HG03457 (cell line): ENCODE data around the gene ARGFX.
"Not testable (repeated sequence)": the region's sequence is repeated elsewhere in the genome, so short reads cannot be mapped to it uniquely, and the experiment has no call there.

Source experiments
- ATAC-seq: cut with Tn5 transposase; IDR thresholded peaks from one replicate; pipeline ENCODE4 v1.9.1; 2021; ENCODE audit warnings: moderate number of reproducible peaks; ENCODE audit not compliant: unreplicated experiment

Gene ARGFX

DNA sequence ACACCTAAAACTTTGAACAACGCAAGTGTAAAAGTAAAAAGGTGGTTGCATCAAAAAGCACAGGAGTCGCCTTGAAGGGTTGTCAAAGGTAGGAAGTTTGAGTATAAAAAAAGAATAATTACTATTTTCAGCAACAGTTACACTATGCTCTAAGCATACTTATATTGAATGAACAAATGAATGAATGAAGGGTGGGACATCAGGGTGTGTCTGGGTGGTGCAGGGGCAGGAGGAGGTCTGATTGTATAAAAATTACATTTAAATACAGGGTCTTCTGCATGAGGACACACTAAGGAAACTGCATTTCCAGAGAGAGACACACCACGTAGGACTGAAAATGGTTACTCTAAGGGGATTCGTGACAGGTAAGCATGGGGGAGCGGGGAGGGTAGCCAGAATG lies at the start of gene ARGFX:
Gene ARGFX (plus strand): TSS at position 301 of the 400 bp plus-strand sequence. CDS start 2,765 bp downstream, outside the sequence.
- ATAC-seq, result no peak

DNA sequence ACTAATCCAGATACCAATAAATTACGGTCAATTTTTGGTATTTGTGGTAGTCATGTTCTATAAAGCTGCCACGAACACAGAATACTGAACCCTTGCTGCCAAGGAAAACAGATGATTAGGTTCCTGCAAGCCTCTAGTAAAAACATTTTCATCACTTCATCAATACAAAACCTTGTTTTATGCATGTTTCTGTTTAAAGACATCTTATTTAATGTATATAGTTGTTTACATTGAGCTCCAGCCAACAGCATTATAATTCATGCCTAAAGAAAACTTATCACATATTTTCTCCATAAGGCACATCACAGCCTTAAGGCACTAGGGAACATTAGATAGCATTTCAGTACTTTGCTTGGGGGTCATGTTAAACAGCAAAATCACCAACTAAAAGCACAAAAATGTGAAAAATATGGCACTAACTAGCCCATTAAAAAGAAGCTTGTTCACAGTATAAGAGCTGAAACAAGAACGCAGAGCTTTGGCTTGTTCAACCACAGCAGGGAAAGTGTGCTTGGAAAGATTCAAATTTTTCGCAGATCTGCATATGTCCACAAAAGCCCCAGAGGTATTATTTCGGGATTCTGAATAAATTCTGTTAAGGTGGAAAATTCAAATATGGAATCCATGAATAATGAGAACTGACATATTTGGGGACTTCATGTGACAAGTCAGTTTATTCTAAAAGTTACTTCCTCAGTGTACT lies 49.6 kb upstream of the ARGFX start:
- ATAC-seq, result no peak

DNA sequence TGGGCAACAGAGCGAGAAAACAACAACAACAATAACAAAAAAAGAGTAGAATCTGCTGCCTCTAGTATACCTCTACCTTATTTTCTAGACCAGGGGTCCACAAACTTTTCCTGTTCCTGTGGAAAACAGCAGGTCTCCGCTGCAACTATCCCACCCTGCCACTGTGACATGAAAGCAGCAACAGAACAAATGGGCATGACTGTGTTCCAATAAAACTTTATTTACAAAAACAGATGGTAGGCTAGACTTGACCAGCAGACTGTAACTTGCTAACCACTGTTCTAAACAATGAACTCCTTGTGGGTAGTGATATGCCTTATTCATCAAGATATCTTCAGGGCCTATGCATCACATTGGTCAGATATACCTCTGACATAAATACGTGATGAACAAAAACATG lies 47.2 kb upstream of the ARGFX start:
- no peak for ATAC-seq

DNA sequence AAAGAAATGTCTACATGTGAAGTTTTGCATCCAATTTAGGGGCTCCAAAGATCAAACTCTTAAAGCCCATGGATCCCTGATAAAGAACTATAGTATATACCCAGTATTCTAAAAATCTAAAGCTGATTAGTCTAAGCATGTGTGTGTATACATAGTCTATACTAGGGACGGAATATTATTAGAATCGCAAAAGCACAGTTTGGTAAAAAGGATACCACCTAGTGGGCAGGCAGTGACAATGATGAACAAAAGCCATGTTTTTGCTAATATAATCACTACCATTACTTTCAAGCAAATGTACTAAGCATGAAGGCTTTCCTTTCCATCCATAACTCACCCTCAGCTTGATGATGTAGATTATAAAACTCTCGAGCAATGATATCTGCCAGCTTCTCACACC lies 38.4 kb upstream of the ARGFX start:
- ATAC-seq, result no peak

DNA sequence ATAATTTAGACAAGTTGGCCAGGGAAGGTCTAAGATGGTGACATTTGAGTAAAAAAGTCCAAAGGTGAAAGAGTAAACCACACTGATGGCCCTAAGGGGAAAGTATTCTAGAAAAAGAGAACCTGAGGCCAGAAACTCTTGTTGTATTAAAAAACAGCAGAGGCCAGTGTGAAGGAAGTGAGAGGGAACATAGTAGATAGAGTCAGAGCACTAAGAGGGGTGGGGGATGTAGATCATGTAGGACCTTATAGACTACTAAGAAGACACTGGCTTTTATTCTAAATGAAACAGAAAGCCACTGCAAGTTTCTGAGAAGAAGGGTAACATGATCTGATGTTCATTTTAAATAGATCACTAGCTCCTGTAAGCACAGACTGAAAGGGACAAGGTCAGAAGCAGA lies 36.5 kb upstream of the ARGFX start:
- ATAC-seq, result no peak

DNA sequence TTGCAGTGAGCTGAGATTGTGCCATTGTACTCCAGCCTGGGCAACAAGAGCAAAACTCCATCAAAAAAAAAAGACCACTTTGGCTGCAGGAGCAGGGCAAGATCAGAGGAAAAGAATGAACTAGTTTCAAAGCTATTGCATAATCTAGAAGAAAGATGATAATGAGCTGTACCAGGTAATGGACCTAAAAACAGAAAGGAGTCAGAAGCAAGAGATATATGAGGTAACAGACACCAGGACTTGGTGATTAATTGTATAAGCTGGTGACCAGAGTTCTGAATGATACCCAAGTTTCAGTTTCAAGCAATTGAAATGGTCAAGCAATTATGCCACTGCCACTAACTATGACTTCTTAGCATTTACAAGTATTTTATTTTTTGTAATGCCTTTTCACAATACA lies 24.8 kb upstream of the ARGFX start:
- no peak for ATAC-seq

DNA sequence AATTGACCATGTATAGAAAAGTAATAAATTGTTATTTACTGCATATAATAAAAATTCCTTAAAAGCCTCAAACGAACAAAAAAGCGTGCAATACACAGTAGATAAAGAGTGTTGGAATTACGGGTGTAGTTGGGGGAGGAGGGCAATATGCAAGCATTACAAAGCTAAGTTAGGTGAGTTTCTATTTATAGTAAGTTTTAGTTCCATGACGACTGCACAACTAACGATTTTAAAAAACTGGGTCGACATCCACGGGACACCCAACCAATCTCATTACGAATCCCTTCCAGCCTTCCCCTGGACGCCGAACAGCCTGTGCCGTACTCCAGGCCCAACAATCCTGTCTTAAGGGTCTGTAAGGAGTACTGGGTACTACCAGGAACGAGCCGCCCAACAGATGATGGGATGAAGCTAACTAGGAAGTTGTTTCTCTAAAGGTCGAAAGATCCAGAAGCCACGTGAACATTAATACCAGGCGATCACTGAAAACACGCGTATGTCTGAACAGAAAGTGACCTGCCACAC lies 22.6 kb upstream of the ARGFX start:
- ATAC-seq, result peak; percentile 8

DNA sequence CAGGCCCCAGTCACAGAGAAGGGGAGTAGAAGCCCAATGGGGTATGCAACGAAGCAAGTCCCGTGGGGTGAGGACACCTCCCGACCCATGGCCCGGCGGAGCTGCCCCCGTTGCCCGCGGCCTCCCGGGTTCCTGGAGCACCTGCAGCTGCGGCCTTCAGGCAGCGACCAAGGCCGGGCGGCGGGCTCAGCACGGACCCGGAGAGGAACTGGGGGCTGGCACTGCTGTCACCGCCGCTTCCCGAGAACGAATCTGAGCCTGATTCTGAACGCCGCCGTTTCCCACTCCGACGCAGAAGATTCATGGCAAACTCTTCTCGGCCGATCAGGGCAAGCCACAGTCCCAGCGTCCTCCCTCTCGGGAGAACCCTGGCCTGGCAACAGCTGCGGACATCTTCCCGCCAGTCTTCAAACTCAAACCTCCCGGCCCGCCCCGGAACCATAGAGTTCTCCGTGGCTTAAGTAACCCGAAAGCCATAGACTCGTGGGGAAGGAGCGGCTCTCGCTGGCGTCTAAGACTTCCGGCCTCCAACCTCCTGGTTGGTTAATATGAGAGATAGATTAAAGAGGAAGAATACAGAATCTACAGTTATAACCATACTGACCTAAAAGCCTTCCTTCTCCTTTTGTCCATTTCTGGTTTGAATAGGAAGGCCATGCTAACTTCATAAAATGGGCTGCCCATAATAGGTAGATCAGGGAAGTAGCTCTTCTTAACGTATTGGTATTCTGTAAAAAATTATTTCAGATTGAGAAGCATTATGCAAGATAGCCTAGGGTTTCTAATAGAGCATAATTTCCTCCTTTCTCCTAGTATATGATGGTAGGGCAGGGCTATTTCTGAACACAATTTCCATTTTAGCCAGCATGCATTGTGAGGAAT lies 21.9 kb upstream of the ARGFX start, which contains the start of gene POLQ:
Gene POLQ (minus strand): TSS at position 415 of the 882 bp plus-strand sequence. CDS start 111 bp downstream, at position 304.
- ATAC-seq, result peak; percentile 64

DNA sequence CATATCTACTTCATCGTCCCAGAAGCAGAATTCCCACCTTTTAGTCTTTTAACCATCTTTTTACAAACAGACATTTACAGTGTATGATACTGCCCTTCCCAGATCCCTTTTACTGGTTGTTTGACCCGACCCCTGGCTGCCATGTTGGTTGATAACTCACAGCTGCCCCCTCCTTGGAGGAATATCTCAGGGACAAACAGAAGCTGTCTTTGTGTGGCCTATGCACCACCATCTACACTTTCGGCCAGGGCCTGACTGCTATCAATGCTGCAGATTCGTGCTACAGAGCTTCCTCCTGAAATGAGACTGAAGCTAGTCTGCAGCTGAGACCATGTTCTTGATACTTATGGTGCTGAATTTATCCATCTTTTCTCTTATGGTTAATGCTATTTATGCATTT lies 15.4 kb upstream of the ARGFX start:
- no peak for ATAC-seq

DNA sequence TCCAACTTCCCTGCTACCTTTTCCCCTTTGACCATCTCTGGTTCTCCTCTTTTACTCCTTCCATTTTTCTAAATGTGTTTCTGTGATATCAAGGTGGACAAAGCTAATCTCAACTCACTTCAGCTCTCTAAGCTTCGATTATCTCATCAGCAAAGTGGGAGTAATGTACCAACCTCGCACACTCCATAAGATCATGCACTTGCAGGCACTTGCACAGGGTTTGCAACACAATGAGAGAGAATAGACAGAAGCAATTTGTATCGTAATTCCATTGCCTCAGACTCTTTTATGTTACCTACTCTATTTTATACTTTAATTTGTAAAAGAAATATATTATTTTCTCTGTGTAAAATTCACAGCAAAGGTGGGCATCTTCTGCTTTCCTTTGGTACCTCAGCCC lies 15.0 kb upstream of the ARGFX start:
- ATAC-seq, result no peak

DNA sequence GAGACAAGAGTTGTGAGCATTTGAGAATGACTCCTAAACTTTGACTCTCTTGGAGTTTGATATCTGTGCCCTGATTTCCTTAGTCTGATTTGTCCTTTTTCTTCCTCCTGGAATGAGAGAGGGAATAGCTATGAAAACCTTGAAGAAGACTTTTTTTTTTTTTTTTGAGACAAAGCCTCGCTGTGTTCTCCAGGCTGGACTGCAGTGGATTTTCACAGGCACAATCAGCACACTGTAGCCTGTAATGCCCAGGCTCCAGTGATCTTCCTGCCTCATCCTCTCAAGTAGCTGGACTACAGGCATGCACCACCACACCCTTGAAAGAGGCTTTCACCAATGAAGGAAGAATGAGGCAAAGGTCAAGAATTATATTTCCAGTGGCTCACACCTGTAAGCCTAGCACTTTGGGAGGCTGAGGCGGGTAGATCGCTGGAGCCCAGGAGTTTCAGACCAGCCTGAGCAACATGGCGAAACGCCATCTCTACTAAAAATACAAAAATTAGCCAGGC lies 10.3 kb upstream of the ARGFX start:
- ATAC-seq, result no peak

DNA sequence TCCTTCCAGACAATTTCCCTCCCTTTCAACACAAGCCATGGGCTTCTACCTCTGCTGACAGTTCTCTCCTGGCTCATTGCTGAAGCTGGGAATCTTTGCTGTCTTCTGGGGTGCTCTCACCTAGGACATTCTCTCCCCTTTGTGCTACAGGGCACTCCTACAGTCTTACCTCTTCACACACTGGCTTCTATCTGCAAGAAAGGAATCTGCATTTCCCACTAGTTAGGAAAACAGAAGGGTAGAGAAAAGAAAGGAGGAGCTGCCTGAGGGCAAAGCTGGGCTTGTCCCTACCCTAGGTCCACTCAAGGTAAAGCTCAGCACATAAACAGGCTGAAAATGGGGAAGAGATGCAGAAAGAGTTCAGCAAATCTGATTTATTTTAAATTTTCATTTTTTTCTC lies 5.6 kb upstream of the ARGFX start:
- no peak for ATAC-seq

DNA sequence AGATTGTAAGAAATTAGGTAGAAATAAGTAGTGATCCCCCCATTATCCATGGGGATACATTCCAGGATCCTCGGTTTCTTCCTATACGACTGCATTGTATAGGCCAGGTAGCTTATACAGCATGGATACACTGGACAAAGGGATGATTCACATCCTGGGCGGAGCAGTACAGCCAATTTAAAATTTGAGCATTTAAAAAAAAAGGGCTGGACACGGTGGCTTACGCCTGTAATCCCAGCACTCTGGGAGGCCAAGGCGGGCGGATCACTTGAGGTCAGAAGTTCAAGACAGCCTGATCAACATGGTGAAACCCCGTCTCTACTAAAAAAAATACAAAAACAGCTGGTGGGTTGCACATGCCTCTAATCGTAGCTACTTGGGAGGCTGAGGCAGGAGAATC lies 976 bp upstream of the ARGFX start:
- no peak for ATAC-seq

DNA sequence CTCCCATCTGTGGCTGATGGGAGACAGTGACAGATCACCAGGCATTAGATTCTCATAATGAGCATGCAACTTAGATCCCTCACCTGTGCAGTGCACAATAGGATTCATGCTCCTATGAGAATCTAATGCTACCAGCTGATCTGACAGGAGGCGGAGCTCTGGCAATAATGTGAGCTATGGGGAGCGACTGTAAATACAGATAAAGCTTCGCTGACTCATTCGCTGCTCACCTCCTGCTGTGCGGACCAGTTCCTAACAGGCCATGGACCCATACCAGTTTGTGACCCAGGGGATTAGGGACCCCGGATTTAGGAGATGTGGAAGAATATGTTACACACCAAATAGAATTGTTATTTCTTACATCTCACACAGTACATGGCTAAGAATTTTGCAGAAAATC lies 6.7 kb downstream of the ARGFX start:
- no peak for ATAC-seq

DNA sequence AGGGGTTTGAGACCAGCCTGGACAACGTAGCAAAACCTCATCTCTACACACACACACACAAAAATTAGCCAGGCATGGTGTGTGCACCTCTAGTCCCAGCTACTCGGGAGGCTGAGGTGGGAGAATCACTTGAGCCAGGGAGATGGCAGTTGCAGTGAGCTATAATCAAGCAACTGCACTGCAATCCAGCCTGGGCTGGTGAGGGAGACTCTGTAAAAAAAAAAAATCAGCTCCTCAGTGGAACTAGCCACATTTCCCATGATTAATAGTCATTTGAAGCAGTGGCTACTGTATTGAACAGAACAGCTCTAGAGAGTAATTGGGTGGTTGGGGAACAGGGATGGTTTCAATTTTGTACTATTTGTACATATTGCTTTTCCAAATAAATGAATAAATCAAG lies 13.9 kb downstream of the ARGFX start:
- no peak for ATAC-seq

DNA sequence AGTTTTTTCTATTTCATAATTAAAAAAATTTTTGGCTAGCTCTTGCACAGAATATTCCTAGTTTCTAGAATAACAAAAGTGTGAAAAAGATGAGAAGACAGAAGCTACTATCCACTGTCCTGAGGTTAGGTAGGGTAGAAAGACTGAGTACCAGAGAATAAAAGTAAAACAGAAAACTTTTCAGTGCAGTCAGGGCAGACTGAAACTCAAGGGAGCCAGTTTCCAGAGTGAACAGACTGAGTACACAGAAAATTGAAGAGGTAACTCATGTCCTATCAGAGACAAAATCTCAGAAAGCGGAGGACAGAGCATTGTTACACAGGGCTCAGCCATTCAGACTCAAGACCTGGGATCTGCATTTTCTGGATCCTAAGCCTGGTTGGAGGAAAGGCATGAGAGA lies 16.7 kb downstream of the ARGFX start:
- ATAC-seq, result no peak

DNA sequence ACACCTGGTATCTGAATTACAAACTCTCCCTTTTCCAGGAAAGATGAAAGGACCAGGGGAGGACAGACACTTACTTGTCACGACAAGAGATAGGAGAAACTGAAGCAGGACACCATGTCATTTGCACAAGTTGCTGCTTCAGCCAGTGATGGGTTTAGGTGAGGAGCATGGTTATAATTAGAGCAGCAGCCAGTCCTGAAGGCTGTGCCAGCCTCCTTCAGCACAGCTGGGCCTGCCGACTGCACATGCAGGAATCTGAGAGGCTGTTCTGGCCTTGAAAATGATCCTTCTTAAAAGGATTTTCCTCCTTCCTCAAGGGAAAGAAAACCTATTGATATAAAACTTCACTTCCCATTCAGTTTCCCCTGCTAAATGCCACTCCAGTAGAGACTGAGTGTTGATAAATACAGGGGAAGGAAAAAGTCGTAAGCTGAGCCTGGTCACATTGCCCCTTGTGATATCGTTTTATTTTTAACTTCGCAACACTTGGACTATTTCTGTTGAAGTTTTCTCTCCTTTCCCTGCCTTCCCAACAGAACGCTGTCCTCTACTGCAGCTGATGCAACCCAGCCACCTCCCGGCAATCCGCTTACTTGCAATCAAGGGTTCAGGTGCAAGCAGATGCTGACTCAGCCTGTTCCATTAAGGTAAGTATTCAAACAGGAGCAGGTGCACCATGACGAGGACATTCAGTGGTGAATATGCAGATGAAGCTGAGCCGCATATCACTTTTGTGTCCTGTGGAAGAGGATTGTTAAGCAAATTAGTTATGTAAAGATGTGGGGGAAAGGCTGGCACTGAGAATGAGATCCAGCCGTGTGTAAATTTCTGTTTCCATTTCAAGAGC lies 25.3 kb downstream of the ARGFX start, which contains the start of gene FBXO40:
Gene FBXO40 (plus strand): TSS at position 524 of the 847 bp plus-strand sequence. CDS start 27,197 bp downstream, outside the sequence.
- ATAC-seq, result peak; percentile 69

DNA sequence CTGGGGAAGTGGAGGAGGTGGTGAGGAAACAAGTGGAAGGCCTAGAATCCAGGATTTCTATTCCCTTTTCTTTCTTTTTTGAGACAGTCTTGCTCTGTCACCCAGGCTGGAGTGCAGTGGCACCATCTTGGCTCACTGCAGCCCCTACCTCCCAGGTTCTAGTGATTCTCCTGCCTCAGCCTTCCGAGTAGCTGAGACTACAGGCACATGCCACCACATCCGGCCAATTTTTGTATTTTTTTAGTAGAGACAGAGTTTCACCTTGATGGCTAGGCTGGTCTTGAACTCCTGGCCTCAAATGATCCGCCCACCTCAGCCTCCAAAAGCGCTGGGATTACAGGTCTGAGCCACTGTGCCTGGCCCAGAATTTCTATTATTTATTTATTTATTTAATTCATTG lies 26.1 kb downstream of the ARGFX start:
- ATAC-seq, result not testable (repeated sequence)

DNA sequence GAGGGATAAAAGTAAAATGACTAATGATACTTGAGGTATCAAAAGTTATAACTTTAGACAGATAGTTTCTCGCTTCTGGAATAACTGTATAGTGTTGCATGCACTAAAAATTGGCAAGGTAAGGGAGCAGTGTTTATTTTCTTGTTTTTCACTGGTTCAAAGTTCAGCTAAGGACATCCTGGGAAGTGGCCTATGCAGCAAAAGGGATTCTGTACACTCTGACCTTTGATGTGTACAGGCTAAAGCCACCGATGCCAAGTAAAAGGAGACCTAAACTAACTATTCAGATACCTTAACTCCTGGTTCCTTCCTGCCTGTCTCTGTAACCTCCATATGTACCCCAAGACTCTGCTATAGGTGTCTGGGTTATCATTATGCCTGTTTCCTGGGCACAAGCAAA lies 27.1 kb downstream of the ARGFX start:
- no peak for ATAC-seq

DNA sequence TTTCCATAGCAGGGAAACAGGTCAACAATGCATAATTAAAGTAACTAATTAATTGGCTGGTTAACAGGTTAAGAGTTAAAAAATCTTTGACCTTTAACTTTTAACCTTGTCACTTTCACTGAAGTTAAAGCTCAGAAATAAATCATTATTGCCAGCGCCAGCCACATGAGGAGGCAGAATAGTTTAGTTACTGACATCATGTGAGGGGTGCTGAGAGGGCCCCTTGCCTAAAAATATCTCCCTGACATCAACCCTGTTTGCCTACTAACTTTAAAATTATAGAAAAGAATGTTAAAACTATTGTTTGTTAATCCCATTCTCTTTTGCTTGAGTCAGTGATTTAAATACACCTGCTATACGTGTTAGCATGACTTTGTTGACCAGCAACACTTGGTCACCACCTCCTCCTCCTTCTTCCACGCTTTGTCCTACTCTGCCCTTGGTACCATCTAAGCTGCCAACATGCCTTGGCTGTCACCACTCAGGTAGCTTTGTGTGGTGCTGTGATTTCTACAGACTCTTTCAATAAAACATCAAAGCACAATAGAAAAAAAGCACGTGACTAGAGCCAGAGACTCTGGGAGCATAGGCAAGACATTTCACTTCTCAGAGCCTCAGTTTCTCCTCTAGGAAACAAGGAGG lies 28.1 kb downstream of the ARGFX start:
- ATAC-seq, result no peak
